ENCODE measurements around the gene PCLO. TPM values are rescaled to one million over a fixed set of nuclear protein-coding genes. Genes with fewer than 3 reads are reported as not detected.

Gene PCLO
- total and polyA plus RNA-seq, 2 of the 8 experiments (the other 6 are each of a cell fraction or from before 2014, with no cell fraction given) = 1.5 to 3.2 TPM

DNA sequence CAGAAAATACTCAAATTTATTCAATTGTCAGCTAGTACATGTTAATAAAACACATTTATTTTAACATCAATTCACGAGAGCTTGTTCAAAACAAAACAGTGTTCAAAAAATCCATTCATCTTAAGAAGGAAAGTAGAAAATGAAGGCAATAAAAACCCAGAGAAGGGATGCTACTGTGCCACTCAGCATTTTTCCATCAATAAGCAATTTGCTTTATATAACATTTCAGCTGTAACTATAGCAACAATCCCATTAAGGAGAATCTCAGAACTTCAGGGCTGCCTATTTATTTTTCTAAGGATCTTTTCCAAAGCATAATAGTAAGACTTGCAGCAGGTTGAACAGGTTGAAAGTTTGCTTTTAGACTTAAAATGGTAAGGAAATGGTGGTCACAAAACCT, 190.5 kb downstream of the PCLO start (continued):
- TF ChIP-seq, protein P1, sequence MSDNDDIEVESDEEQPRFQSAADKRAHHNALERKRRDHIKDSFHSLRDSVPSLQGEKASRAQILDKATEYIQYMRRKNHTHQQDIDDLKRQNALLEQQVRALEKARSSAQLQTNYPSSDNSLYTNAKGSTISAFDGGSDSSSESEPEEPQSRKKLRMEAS (IDR thresholded peaks at IDR 0.05) = no peak
- TF ChIP-seq KDM4A (IDR thresholded peaks at IDR 0.05; ENCODE audit: low read depth, low read length, severe bottlenecking) (no peak), RBBP5 (IDR thresholded peaks at IDR 0.05; ENCODE audit: borderline replicate concordance, low read depth, low read length) (no peak), EP300 (IDR thresholded peaks at IDR 0.05; ENCODE audit: borderline replicate concordance in 1 of 2, low read depth in 2 of 2, low read length in 2 of 2) (no peak)
